Measurements from ENCODE around the gene ROBO4.

ROBO4 gene

GRCh38 chr11:124838805-124839127, 58.9 kb downstream of the ROBO4 start:
- Histone ChIP-seq H3K9ac (ENCODE audit: low read length) (no peak overlapping the region), H3K9me3 (ENCODE audit: control insufficient read depth, insufficient read depth, low read depth, low read length) (no peaks in the 10 kb centered on the region), H3K36me3 (ENCODE audit: control insufficient read depth, insufficient read depth, low read length) (no peaks in the 10 kb centered on the region), H3K4me1 (ENCODE audit: control insufficient read depth, insufficient read depth, low read length) (peaks cover 6% of the 10 kb centered on the region), H3K27me3 (ENCODE audit: control insufficient read depth, insufficient read depth, low read length) (peaks cover 78% of the 10 kb centered on the region), H3K27ac (ENCODE audit: low read depth, low read length) (no peak overlapping the region), H3K4me3 (ENCODE audit: low read depth, low read length) (peak overlapping the region; percentile 47)

DNA sequence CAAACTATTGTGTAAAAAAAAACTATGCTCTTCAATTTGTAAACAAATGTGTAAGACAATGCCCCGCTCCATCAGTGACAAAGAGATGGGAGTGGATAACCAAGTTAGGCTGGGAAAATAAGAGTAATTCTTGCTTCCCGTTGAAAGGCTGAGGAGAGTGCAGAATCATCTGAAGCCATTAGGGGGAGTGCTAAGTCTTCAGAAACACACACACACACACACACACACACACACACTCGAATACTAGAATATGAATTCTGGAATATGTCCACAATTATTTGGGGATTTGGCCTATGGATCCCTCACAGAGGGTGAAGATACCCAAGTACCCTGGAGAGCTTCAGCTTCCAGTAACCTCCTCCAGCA, 60.2 kb downstream of the ROBO4 start:
- no peak overlapping the region for H3K9ac ChIP-seq (ENCODE audit: low read length)
- H3K27ac ChIP-seq (ENCODE audit: low read depth, low read length): no peak overlapping the region
- peaks cover 68% of the 10 kb centered on the region for H3K27me3 ChIP-seq (ENCODE audit: control insufficient read depth, insufficient read depth, low read length)
- H3K36me3 ChIP-seq (ENCODE audit: control insufficient read depth, insufficient read depth, low read length): no peaks in the 10 kb centered on the region
- H3K4me1 ChIP-seq (ENCODE audit: control insufficient read depth, insufficient read depth, low read length): peaks cover 8% of the 10 kb centered on the region; the same call in 1 of the 2 replicates
- H3K9me3 ChIP-seq (ENCODE audit: control insufficient read depth, insufficient read depth, low read depth, low read length): no peaks in the 10 kb centered on the region
- no peak overlapping the region for H3K4me3 ChIP-seq (ENCODE audit: low read depth, low read length)

DNA sequence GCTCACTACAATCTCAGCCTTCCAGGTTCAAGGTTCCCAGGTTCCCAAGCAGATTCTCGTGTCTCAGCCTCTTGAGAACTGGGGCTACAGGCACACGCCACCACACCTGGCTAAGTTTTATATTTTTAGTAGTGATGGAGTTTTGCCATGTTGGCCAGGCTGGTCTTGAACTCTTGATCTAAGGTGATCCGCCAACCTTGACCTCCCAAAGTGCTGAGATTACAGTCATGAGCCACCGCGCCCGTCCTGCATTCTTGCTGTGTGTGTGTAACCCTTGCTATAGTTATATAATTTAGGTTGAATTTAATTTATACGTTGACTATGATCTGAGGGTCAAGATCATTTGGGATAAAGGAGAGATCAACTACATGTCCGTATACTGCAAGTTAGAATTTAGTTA, 61.7 kb downstream of the ROBO4 start:
- Histone ChIP-seq H3K4me1 (ENCODE audit: control insufficient read depth, insufficient read depth, low read length) (0 out of 2 replicates have a peak, but pooled peaks cover 8% of the 10 kb centered on the region), H3K27ac (ENCODE audit: low read depth, low read length) (no peak overlapping the region), H3K36me3 (ENCODE audit: control insufficient read depth, insufficient read depth, low read length) (no peaks in the 10 kb centered on the region), H3K4me3 (ENCODE audit: low read depth, low read length) (no peak overlapping the region), H3K9ac (ENCODE audit: low read length) (no peak overlapping the region), H3K9me3 (ENCODE audit: control insufficient read depth, insufficient read depth, low read depth, low read length) (no peaks in the 10 kb centered on the region), H3K27me3 (ENCODE audit: control insufficient read depth, insufficient read depth, low read length) (peaks cover 57% of the 10 kb centered on the region)

- no peaks in the 10 kb centered on the region for H3K36me3 ChIP-seq (ENCODE audit: control insufficient read depth, insufficient read depth, low read length)
- no peak overlapping the region for H3K9ac ChIP-seq (ENCODE audit: low read length)
- peaks cover 47% of the 10 kb centered on the region for H3K27me3 ChIP-seq (ENCODE audit: control insufficient read depth, insufficient read depth, low read length)
- no peaks in the 10 kb centered on the region for H3K9me3 ChIP-seq (ENCODE audit: control insufficient read depth, insufficient read depth, low read depth, low read length)
- 0 out of 2 replicates have a peak, but pooled peaks cover 5% of the 10 kb centered on the region for H3K4me1 ChIP-seq (ENCODE audit: control insufficient read depth, insufficient read depth, low read length)
- H3K4me3 ChIP-seq (ENCODE audit: low read depth, low read length): no peak overlapping the region
- H3K27ac ChIP-seq (ENCODE audit: low read depth, low read length): no peak overlapping the region
Measured at GRCh38 chr11:124834526-124835180, 63.0 kb downstream of the ROBO4 start.

Measured in HUES6 (cell line).